Osteoblast (primary cell): ENCODE measurements around the gene MED1. TPM values are rescaled to one million over a fixed set of nuclear protein-coding genes. Genes with fewer than 3 reads are reported as not detected.

Experiments
- DNase-seq: peaks from one replicate; pipeline ENCODE4 v3.0.0; 2011; ENCODE audit warnings: low spot score, mixed read lengths; ENCODE audit not compliant: insufficient read length; ENCODE audit errors: missing footprints
- H2AFZ ChIP-seq: 2 replicates; pipeline ENCODE4 v1.6.0; 2011; ENCODE audit warnings: mild to moderate bottlenecking, low read length
- H3K27ac ChIP-seq: 2 replicates; pipeline ENCODE4 v1.5.1; 2011; ENCODE audit warnings: mild to moderate bottlenecking, low read depth, low read length, moderate library complexity
- H3K27me3 ChIP-seq: 2 replicates; pipeline ENCODE4 v1.6.0; 2012; ENCODE audit warnings: mild to moderate bottlenecking, control low read depth, inconsistent platforms, low read length, moderate library complexity; ENCODE audit not compliant: insufficient read depth
- H3K36me3 ChIP-seq: 2 replicates; pipeline ENCODE4 v1.5.1; 2011; ENCODE audit warnings: mild to moderate bottlenecking, low read length, control low read depth, moderate library complexity; ENCODE audit not compliant: insufficient read depth
- H3K4me1 ChIP-seq: 2 replicates; pipeline ENCODE4 v1.5.1; 2011; ENCODE audit warnings: mild to moderate bottlenecking, low read length, control low read depth, moderate library complexity; ENCODE audit not compliant: insufficient read depth
- H3K4me2 ChIP-seq: 2 replicates; pipeline ENCODE4 v1.6.0; 2011; ENCODE audit warnings: mild to moderate bottlenecking, low read length; ENCODE audit not compliant: insufficient read depth
- H3K4me3 ChIP-seq: fragments of 200-600 bp; sonication (generic); 3 replicates; pipeline ENCODE4 v1.5.1; 2012; ENCODE audit warnings: mild to moderate bottlenecking, low read length, inconsistent platforms; ENCODE audit not compliant: insufficient read depth
- H3K79me2 ChIP-seq: 2 replicates; pipeline ENCODE4 v1.6.0; 2012; ENCODE audit warnings: mild to moderate bottlenecking, low read length, control low read depth, inconsistent platforms; ENCODE audit not compliant: insufficient read depth
- H3K9me3 ChIP-seq: 2 replicates; pipeline ENCODE4 v1.5.1; 2011; ENCODE audit warnings: low read depth, low read length, control low read depth
- H4K20me1 ChIP-seq: 2 replicates; pipeline ENCODE4 v1.6.0; 2012; ENCODE audit warnings: mild to moderate bottlenecking, low read length, control low read depth; ENCODE audit not compliant: insufficient read depth
- total RNA-seq: library from RNA; depleted of rRNA; stranded (reverse); fragments of >200 nt; gene quantifications from 2 replicates; pipeline ENCODE4 v1.2.3, GENCODE V29; 2012
- TF ChIP-seq, protein P1 (sequence below): IDR thresholded peaks from 2 replicates; pipeline ENCODE4 v1.5.1; 2011; ENCODE audit warnings: mild to moderate bottlenecking, low read depth, low read length, moderate library complexity; ENCODE audit errors: extremely low read depth

MED1 gene
- total RNA-seq, 1 donor = 24.6 TPM

DNA sequence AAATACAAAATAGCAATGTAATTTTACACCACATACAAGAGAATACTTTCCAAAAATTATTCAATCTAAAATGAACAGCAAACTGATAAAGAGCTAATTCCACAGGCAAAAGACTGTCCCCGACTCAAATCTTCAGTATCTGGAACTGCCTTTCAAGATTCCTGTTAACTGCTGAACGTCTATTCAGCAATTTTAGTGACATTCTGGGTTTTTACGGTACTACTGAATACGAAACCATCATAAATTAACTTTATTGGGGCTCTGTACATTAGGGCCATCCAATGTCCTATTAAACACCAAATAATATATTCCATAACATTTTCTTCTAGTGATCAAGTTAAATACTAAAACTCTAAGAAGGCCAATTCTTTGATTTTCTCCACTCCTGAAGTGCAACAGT is 51.3 kb downstream of the MED1 start:
- H3K27ac ChIP-seq = no peak overlapping the region

DNA sequence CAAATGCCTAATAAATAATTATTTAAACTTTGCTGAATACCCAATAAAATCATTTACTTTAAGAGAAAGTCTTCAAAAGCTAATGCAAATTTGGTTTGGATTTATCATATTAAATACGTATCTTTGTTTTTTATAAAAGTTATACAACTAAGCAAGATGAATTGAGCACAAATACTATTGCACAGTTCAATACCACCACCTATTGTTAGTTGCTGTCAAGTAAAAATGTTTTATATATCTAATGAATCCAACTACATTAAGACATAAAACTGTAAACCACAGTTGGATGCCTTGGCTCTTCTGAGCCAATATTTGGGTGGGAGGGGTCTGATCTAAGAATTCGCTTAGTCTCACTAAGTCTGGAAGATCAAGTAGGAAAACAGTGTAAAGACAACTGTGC is 57.3 kb downstream of the MED1 start:
- Histone ChIP-seq H3K79me2 (peaks cover 55% of the 10 kb centered on the region), H4K20me1 (peaks cover 8% of the 10 kb centered on the region), H3K36me3 (no peaks in the 10 kb centered on the region), H3K27ac (no peak overlapping the region), H3K4me3 (no peak overlapping the region), H3K4me1 (no peaks in the 10 kb centered on the region), H3K4me2 (no peak overlapping the region), H3K27me3 (no peaks in the 10 kb centered on the region), H3K9me3 (no peaks in the 10 kb centered on the region), H2AFZ (no peak overlapping the region)
- no peak for DNase-seq
- TF ChIP-seq, protein P1, sequence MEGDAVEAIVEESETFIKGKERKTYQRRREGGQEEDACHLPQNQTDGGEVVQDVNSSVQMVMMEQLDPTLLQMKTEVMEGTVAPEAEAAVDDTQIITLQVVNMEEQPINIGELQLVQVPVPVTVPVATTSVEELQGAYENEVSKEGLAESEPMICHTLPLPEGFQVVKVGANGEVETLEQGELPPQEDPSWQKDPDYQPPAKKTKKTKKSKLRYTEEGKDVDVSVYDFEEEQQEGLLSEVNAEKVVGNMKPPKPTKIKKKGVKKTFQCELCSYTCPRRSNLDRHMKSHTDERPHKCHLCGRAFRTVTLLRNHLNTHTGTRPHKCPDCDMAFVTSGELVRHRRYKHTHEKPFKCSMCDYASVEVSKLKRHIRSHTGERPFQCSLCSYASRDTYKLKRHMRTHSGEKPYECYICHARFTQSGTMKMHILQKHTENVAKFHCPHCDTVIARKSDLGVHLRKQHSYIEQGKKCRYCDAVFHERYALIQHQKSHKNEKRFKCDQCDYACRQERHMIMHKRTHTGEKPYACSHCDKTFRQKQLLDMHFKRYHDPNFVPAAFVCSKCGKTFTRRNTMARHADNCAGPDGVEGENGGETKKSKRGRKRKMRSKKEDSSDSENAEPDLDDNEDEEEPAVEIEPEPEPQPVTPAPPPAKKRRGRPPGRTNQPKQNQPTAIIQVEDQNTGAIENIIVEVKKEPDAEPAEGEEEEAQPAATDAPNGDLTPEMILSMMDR = peak; percentile 30

More for the DNA sequence above, 51.3 kb downstream of the MED1 start:
- no peaks in the 10 kb centered on the region for H3K27me3 ChIP-seq
- H3K36me3 ChIP-seq = no peaks in the 10 kb centered on the region
- H3K4me2 ChIP-seq = peak overlapping the region; percentile 95
- TF ChIP-seq, protein P1 = no peak
- H4K20me1 ChIP-seq = peaks cover 14% of the 10 kb centered on the region
- no peak for DNase-seq
- H3K4me1 ChIP-seq = peaks cover 19% of the 10 kb centered on the region
- H3K9me3 ChIP-seq = no peaks in the 10 kb centered on the region
- H3K4me3 ChIP-seq = no peak overlapping the region
- H3K79me2 ChIP-seq = peaks cover 57% of the 10 kb centered on the region
- no peak overlapping the region for H2AFZ ChIP-seq

DNA sequence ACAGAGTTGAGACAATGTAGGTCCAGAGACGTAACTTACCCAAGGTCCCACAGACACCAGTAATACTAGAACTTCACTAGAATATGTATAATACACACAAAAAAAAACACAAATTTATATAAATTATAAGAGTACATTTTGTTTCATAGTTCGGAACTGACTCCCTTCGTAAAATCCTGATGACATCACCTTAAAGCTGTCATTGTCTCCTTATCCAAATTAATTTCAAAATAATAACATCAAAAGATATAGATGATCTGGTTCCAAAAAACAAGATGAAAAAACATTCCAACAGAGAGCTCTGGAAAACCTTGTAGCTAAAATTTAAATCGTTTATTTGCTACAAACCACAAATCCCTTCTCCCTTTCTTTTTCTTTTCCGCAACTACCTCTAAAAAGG is 59.6 kb downstream of the MED1 start:
- DNase-seq = no peak
- H3K79me2 ChIP-seq = peaks cover 36% of the 10 kb centered on the region

DNA sequence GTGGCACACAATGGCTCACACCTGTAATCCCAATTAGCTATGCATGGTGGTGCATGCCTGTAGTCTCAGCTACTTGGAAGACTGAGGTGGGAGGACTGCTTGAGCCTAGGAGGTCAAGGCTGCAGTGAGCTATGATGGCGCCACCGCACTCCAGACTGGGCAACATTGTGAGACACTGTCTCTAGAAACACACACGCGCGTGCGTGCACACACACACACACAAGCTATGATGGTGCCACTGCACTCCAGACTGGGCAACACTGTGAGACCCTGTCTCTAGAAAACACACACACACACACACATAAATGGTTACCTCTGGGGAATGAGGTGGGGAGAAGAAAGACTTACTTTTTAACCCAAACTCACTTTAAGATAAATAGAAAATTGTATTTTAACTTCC is 66.0 kb downstream of the MED1 start:
- Histone ChIP-seq H3K9me3 (no peaks in the 10 kb centered on the region), H3K4me1 (no peaks in the 10 kb centered on the region), H3K79me2 (peaks cover 19% of the 10 kb centered on the region), H3K36me3 (no peaks in the 10 kb centered on the region), H3K27ac (no peak overlapping the region), H4K20me1 (peaks cover 8% of the 10 kb centered on the region), H2AFZ (no peak overlapping the region), H3K4me3 (no peak overlapping the region), H3K4me2 (no peak overlapping the region), H3K27me3 (no peaks in the 10 kb centered on the region)
- no peak for DNase-seq
- TF ChIP-seq, protein P1 = no peak

More for the DNA sequence above, 59.6 kb downstream of the MED1 start:
- Histone ChIP-seq H3K36me3 (no peaks in the 10 kb centered on the region), H2AFZ (no peak overlapping the region), H3K27ac (no peak overlapping the region), H3K4me3 (no peak overlapping the region), H3K4me1 (no peaks in the 10 kb centered on the region), H4K20me1 (peaks cover 4% of the 10 kb centered on the region), H3K27me3 (no peaks in the 10 kb centered on the region), H3K4me2 (no peak overlapping the region), H3K9me3 (no peaks in the 10 kb centered on the region)
- TF ChIP-seq, protein P1 = no peak
